Astrocyte (in vitro differentiated cells and primary cell): ENCODE results near the gene AMMECR1. TPM values are rescaled to one million over a fixed set of nuclear protein-coding genes. Genes with fewer than 3 reads are reported as not detected.

Source experiments
- DNase-seq: peaks from one replicate; pipeline ENCODE4 v3.0.0-alpha.2; 2010; ENCODE audit warnings: low read depth
- FAIRE-seq: peaks from 2 replicates; lab custom pipeline; 2011; peaks lifted over from hg19 to GRCh38; lab: Jason Lieb, UNC
- H2AFZ ChIP-seq: 2 replicates; pipeline ENCODE4 v1.6.0; 2012; ENCODE audit warnings: low read depth, low read length, inconsistent platforms
- H3K27ac ChIP-seq: 2 replicates; pipeline ENCODE4 v1.5.1; 2011; ENCODE audit warnings: low read depth, low read length, inconsistent platforms
- H3K27me3 ChIP-seq: 2 replicates; pipeline ENCODE4 v1.6.0; 2011; ENCODE audit warnings: low read length, inconsistent platforms; ENCODE audit not compliant: insufficient read depth
- H3K36me3 ChIP-seq: 2 replicates; pipeline ENCODE4 v1.5.1; 2011; ENCODE audit warnings: low read length, inconsistent platforms; ENCODE audit not compliant: insufficient read depth
- H3K4me1 ChIP-seq: 2 replicates; pipeline ENCODE4 v1.5.1; 2011; ENCODE audit warnings: low read length, inconsistent platforms; ENCODE audit not compliant: insufficient read depth
- H3K4me2 ChIP-seq: 2 replicates; pipeline ENCODE4 v1.6.0; 2012; ENCODE audit warnings: low read length, inconsistent platforms
- H3K4me3 ChIP-seq: 2 replicates; pipeline ENCODE4 v1.5.1; 2011; ENCODE audit warnings: low read depth, mild to moderate bottlenecking, low read length, inconsistent platforms; ENCODE audit not compliant: insufficient read depth
- H3K79me2 ChIP-seq: 2 replicates; pipeline ENCODE4 v1.6.0; 2012; ENCODE audit warnings: mild to moderate bottlenecking, low read length, inconsistent platforms; ENCODE audit not compliant: insufficient read depth
- H3K9ac ChIP-seq: 2 replicates; pipeline ENCODE4 v1.6.0; 2012; ENCODE audit warnings: mild to moderate bottlenecking, low read length, inconsistent platforms
- H3K9me3 ChIP-seq: 2 replicates; pipeline ENCODE4 v1.5.1; 2012; ENCODE audit warnings: low read depth, mild to moderate bottlenecking, low read length, inconsistent platforms; ENCODE audit not compliant: insufficient read depth
- H4K20me1 ChIP-seq: 2 replicates; pipeline ENCODE4 v1.6.0; 2012; ENCODE audit warnings: low read length, inconsistent platforms; ENCODE audit not compliant: insufficient read depth
- H3K27ac Mint-ChIP-seq: one replicate; pipeline ENCODE4 v1.8.0; 2021; ENCODE audit warnings: mild to moderate bottlenecking, mixed read lengths; ENCODE audit not compliant: unreplicated experiment
- H3K27me3 Mint-ChIP-seq: one replicate; pipeline ENCODE4 v1.8.0; 2021; ENCODE audit warnings: low read depth, mixed read lengths; ENCODE audit not compliant: unreplicated experiment
- H3K36me3 Mint-ChIP-seq: one replicate; pipeline ENCODE4 v1.8.0; 2021; ENCODE audit warnings: low read depth, mixed read lengths; ENCODE audit not compliant: unreplicated experiment
- H3K4me1 Mint-ChIP-seq: one replicate; pipeline ENCODE4 v1.8.0; 2021; ENCODE audit warnings: low read depth, mixed read lengths; ENCODE audit not compliant: unreplicated experiment
- H3K4me3 Mint-ChIP-seq: one replicate; pipeline ENCODE4 v1.8.0; 2021; ENCODE audit warnings: mild to moderate bottlenecking, moderate library complexity, mixed read lengths; ENCODE audit not compliant: unreplicated experiment
- H3K9me3 Mint-ChIP-seq: one replicate; pipeline ENCODE4 v1.8.0; 2021; ENCODE audit warnings: mild to moderate bottlenecking, mixed read lengths; ENCODE audit not compliant: unreplicated experiment
- CTCF ChIP-seq: IDR thresholded peaks from 2 replicates; pipeline ENCODE4 v1.5.1; 2011; ENCODE audit warnings: low read depth, mild to moderate bottlenecking, inconsistent platforms, low read length, moderate library complexity; ENCODE audit not compliant: insufficient read depth
- EZH2 ChIP-seq: IDR thresholded peaks from 2 replicates; pipeline ENCODE4 v1.6.1; 2012; ENCODE audit warnings: mild to moderate bottlenecking, low read length, inconsistent platforms; ENCODE audit not compliant: insufficient read depth
- total RNA-seq: library from RNA; stranded (reverse); gene quantifications from 2 replicates; pipeline ENCODE4 v1.2.1, GENCODE V29; 2021

AMMECR1 gene
- total RNA-seq, 1 donor from 2014 or later: 16.0 TPM

- DNase-seq (no peak), FAIRE-seq (no peak)
- no peak overlapping the region for H3K9ac ChIP-seq
These were observed 135.5 kb downstream of the AMMECR1 start for GRCh38 chrX:110182362-110182761.

DNA sequence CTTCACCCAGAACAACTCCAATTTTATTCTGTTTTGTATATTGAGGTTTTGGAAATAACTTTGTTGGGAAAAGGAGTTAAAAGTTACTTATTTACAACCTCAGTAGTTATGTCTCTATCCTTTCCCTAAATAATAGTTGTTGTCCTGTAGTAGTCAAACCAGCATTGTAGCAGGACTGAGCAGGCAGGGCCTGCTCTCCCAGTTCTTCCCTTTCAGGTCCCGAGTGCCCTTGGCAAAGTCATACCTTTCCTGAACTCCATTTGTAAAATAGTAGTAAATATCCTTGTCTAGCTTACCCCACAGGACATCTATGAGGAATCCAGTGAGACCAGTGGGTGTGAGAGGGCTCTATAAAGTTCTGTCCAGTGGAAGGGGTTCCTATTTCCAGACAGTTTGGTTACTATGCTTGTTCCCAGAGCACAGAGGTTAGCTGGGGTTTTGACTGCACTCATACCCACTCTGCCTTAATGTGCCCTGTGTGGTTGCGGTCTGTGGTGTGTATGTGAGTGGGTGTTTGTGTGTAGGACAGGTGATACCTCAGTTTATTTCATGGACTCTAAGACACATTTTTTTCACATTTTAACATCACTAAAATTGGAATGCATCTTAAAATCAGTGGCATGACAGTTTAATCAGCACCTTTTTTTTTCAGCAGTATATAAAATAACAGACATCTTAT is 136.3 kb downstream of the AMMECR1 start:
- Histone ChIP-seq H3K4me1 (peaks cover 33% of the 10 kb centered on the region), H4K20me1 (no peaks in the 10 kb centered on the region), H3K27me3 (no peaks in the 10 kb centered on the region), H3K4me2 (peak overlapping the region; percentile 78), H3K36me3 (no peaks in the 10 kb centered on the region), H2AFZ (no peak overlapping the region), H3K4me3 (no peak overlapping the region), H3K9ac (peak overlapping the region; percentile 57), H3K9me3 (no peaks in the 10 kb centered on the region), H3K27ac (peak overlapping the region; percentile 83), H3K79me2 (no peaks in the 10 kb centered on the region)
- TF ChIP-seq CTCF: no peak
- Mint-ChIP-seq H3K4me1 (peaks cover 20% of the 10 kb centered on the region), H3K9me3 (no peaks in the 10 kb centered on the region), H3K27ac (peak overlapping the region; percentile 47), H3K27me3 (no peaks in the 10 kb centered on the region), H3K36me3 (no peaks in the 10 kb centered on the region), H3K4me3 (no peak overlapping the region)
- FAIRE-seq (no peak), DNase-seq (no peak)

More at GRCh38 chrX:110182362-110182761, 135.5 kb downstream of the AMMECR1 start:
- H3K4me1 ChIP-seq: peaks cover 33% of the 10 kb centered on the region
- Mint-ChIP-seq H3K27me3 (no peaks in the 10 kb centered on the region), H3K36me3 (no peaks in the 10 kb centered on the region), H3K4me3 (no peak overlapping the region), H3K27ac (no peak overlapping the region), H3K4me1 (peaks cover 20% of the 10 kb centered on the region), H3K9me3 (no peaks in the 10 kb centered on the region)
- no peak overlapping the region for H3K4me3 ChIP-seq
- no peaks in the 10 kb centered on the region for H3K36me3 ChIP-seq
- no peaks in the 10 kb centered on the region for H4K20me1 ChIP-seq
- no peaks in the 10 kb centered on the region for H3K79me2 ChIP-seq
- H3K27ac ChIP-seq: peak overlapping the region; percentile 83
- H3K9me3 ChIP-seq: no peaks in the 10 kb centered on the region
- TF ChIP-seq CTCF (no peak), EZH2 (no peak)
- no peaks in the 10 kb centered on the region for H3K27me3 ChIP-seq
- no peak overlapping the region for H2AFZ ChIP-seq
- no peak overlapping the region for H3K4me2 ChIP-seq

- Histone ChIP-seq H3K9ac (peak overlapping the region; percentile 57), H3K79me2 (no peaks in the 10 kb centered on the region), H4K20me1 (no peaks in the 10 kb centered on the region), H3K9me3 (no peaks in the 10 kb centered on the region), H3K4me2 (peak overlapping the region; percentile 78), H3K27ac (peak overlapping the region; percentile 83), H3K27me3 (no peaks in the 10 kb centered on the region), H3K36me3 (no peaks in the 10 kb centered on the region), H2AFZ (no peak overlapping the region), H3K4me3 (no peak overlapping the region), H3K4me1 (peaks cover 33% of the 10 kb centered on the region)
- Mint-ChIP-seq H3K4me1 (peaks cover 20% of the 10 kb centered on the region), H3K27ac (peak overlapping the region; percentile 80), H3K36me3 (no peaks in the 10 kb centered on the region), H3K4me3 (peak overlapping the region; percentile 34), H3K9me3 (no peaks in the 10 kb centered on the region), H3K27me3 (no peaks in the 10 kb centered on the region)
- DNase-seq (peak; percentile 49), FAIRE-seq (peak; percentile 94)
- no peak for TF ChIP-seq EZH2
These were observed 137.0 kb downstream of the AMMECR1 start for GRCh38 chrX:110180928-110181310.
